Measurements from ENCODE around the gene ZNF787.
"Not testable (repeated sequence)": the region's sequence is repeated elsewhere in the genome, so short reads cannot be mapped to it uniquely, and the experiment has no call there.

ZNF787 gene

DNA sequence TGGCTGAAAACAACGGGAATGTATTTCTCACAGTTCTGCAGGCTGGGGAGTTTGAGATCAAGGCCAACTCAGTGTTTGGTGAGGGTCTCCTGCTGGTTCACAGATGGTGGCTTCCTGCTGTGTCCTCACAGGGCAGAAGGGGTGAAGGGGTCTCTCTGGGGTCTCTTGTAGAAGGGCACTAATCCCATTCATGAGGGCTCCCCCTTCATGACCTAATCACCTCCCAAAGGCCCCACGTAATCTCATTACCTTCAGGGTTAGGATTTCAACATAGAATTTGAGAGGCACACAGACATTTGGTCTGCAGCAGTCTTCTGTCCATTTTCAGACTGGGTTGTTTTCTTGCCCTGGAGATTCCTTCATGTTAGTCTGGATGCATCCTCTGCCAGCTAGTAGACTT is 31.5 kb upstream of the ZNF787 start:
- TF ChIP-seq, protein P1, sequence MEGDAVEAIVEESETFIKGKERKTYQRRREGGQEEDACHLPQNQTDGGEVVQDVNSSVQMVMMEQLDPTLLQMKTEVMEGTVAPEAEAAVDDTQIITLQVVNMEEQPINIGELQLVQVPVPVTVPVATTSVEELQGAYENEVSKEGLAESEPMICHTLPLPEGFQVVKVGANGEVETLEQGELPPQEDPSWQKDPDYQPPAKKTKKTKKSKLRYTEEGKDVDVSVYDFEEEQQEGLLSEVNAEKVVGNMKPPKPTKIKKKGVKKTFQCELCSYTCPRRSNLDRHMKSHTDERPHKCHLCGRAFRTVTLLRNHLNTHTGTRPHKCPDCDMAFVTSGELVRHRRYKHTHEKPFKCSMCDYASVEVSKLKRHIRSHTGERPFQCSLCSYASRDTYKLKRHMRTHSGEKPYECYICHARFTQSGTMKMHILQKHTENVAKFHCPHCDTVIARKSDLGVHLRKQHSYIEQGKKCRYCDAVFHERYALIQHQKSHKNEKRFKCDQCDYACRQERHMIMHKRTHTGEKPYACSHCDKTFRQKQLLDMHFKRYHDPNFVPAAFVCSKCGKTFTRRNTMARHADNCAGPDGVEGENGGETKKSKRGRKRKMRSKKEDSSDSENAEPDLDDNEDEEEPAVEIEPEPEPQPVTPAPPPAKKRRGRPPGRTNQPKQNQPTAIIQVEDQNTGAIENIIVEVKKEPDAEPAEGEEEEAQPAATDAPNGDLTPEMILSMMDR (conservative IDR thresholded peaks at IDR 0.05; ENCODE audit: control insufficient read depth, insufficient read depth, low read depth, low read length), result no peak
- no peak for DNase-seq (ENCODE audit: low read depth)
- no peak overlapping the region for H3K4me3 ChIP-seq (ENCODE audit: control insufficient read depth, low read depth, low read length)

DNA sequence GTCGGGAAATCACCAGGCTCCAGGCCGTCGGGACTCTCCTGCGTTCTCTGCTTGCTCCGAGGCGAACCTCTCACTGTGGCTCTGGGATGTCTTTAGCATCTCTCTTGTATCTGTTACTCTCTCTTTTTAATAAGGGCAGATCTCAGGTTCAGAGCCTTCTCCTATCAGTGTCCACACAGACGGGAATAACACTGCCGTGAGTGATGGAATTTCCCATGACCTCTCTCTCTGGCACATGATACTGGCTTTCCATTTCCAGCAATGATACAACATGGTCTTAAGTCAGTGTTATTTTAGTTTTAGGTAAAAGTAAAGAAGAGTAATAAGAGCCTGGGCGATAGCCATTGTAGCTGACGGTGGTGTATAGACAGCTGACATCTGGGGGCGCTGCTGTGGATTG is 29.3 kb upstream of the ZNF787 start:
- H3K4me3 ChIP-seq (ENCODE audit: control insufficient read depth, low read depth, low read length), result no peak overlapping the region
- TF ChIP-seq, protein P1 (conservative IDR thresholded peaks at IDR 0.05; ENCODE audit: control insufficient read depth, insufficient read depth, low read depth, low read length), result no peak
- no peak for DNase-seq (ENCODE audit: low read depth)

DNA sequence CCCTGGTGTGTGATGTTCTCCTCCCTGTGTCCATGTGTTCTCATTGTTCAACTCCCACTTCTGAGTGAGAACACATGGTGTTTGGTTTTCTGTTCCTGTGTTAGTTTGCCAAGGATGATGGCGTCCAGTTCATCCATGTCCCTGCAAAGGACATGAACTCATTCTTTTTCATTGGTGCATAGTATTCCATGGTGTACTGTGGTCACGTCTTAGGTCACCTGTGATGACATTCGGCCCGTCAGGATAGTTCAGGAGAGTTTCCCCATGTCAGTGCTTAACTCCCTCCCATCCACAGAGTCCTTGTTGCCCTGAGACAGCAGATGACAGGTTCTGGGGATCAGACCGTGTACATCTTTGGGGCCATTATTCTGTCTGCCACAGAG is 28.6 kb upstream of the ZNF787 start:
- H3K4me3 ChIP-seq (ENCODE audit: control insufficient read depth, low read depth, low read length), result no peak overlapping the region
- no peak for DNase-seq (ENCODE audit: low read depth)
- TF ChIP-seq, protein P1 (conservative IDR thresholded peaks at IDR 0.05; ENCODE audit: control insufficient read depth, insufficient read depth, low read depth, low read length), result no peak

DNA sequence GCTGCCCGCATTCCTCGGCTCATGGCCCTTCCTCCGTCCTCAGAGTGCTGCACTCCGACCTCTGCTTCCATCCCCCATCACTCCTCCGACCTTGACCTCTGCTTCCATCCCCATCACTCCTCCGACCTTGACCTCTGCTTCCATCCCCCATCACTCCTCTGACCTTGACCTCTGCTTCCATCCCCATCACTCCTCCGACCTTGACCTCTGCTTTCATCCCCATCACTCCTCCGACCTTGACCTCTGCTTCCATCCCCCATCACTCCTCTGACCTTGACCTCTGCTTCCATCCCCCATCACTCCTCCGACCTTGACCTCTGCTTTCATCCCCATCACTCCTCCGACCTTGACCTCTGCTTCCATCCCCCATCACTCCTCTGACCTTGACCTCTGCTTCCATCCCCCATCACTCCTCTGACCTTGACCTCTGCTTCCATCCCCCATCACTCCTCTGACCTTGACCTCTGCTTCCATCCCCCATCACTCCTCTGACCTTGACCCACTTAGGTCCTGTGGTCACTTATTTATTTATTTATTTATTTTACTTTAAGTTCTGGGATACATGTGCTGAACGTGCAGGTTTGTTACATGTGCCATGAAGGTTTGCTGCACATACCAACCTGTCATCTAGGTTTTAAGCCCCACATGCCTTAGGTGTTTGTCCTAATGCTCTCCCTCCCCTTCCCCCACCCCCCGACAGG is 28.0 kb upstream of the ZNF787 start:
- H3K4me3 ChIP-seq (ENCODE audit: control insufficient read depth, low read depth, low read length); DNase-seq (ENCODE audit: low read depth): not testable (repeated sequence)

DNA sequence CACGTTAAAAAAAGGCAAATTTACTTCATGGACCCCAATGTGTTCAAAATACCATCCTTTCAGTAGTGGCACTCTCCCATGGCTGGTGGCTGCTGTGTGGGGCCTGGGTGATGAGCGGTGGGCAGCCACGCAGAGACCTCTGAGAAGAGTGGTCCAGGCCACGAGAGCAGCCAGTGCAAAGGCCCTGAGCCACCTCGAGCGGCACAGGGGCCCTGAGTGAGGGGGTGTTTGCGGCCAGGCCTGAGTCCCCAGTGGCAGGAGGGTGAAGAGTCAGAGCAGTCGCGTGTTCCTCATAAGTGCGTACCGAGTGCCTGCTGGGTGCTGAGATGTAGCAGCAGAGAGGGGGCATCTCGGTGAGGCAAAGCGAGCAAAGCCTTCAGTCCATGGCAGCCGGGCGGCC is 27.0 kb upstream of the ZNF787 start:
- H3K4me3 ChIP-seq (ENCODE audit: control insufficient read depth, low read depth, low read length), result no peak overlapping the region
- TF ChIP-seq, protein P1 (conservative IDR thresholded peaks at IDR 0.05; ENCODE audit: control insufficient read depth, insufficient read depth, low read depth, low read length), result no peak
- DNase-seq (ENCODE audit: low read depth), result no peak

DNA sequence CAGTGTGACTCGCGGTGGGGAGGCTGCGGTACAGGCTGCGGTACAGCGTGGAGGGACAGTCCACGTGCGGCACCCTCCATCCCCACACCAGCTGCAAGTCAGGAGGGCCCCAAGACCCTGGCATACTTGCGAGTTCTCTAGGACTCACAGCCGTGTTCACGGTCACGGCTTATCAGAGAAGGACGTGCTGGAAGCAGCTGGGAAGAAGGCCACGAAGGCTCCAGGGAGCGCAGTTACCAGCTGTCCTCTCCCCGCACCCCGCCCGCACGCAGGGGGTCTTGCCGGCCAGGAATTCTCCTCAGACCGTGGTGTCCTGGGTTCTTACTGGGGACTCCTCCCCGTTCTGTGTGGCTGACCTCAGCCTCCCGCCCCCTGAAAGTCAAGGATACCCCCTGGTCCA is 26.2 kb upstream of the ZNF787 start:
- DNase-seq (ENCODE audit: low read depth), result no peak
- no peak overlapping the region for H3K4me3 ChIP-seq (ENCODE audit: control insufficient read depth, low read depth, low read length)
- TF ChIP-seq, protein P1 (conservative IDR thresholded peaks at IDR 0.05; ENCODE audit: control insufficient read depth, insufficient read depth, low read depth, low read length), result no peak

DNA sequence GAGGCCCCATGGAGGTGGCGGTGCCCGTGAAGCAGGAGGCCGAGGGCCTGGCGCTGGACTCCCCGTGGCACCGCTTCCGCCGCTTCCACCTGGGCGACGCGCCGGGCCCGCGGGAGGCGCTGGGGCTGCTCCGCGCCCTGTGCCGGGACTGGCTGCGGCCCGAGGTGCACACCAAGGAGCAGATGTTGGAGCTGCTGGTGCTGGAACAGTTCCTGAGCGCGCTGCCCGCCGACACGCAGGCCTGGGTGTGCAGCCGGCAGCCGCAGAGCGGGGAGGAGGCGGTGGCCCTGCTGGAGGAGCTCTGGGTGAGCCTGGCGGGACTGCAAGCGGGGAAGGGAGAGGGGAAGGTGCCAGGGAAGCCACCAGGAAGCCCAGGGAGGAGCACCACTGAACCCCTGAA is 25.8 kb upstream of the ZNF787 start:
- H3K4me3 ChIP-seq (ENCODE audit: control insufficient read depth, low read depth, low read length), result no peak overlapping the region
- DNase-seq (ENCODE audit: low read depth), result no peak
- TF ChIP-seq, protein P1 (conservative IDR thresholded peaks at IDR 0.05; ENCODE audit: control insufficient read depth, insufficient read depth, low read depth, low read length), result no peak
